Vagina (tissue), 2 donors: ENCODE data around the gene SH3RF2.

Experiments
- CTCF ChIP-seq, 3 experiments: fragments of 450-650 bp in 2 of 3; fragments of 200-600 bp in 1 of 3; sonication (generic) in 1 of 3; IDR thresholded peaks; one replicate each; pipeline ENCODE4 v1.5.1; 2017 to 2019; ENCODE audit warnings: antibody characterized with exemption in 3 of 3, mild to moderate bottlenecking in 2 of 3, moderate library complexity in 2 of 3
- POLR2A ChIP-seq, 2 donors: fragments of 450-650 bp; IDR thresholded peaks; one replicate each; pipeline ENCODE4 v1.6.1; 2017; ENCODE audit warnings: antibody characterized with exemption in 2 of 2, mild to moderate bottlenecking in 2 of 2, moderate library complexity in 2 of 2
- POLR2AphosphoS5 ChIP-seq, 2 donors: sonication (generic); formaldehyde crosslinking; IDR thresholded peaks; one replicate each; pipeline ENCODE4 v1.9.0; 2017; ENCODE audit warnings: antibody characterized with exemption in 2 of 2, mild to moderate bottlenecking in 2 of 2, low read depth in 1 of 2; ENCODE audit not compliant: insufficient read depth in 1 of 2

GRCh38 chr5:146007989-146008388, 71.6 kb downstream of the SH3RF2 start:
- TF ChIP-seq POLR2A (IDR thresholded peaks at IDR 0.05) (no peak), CTCF (IDR thresholded peaks at IDR 0.05) (no peak), POLR2AphosphoS5 (IDR thresholded peaks at IDR 0.05; ENCODE audit: insufficient read depth in 1 of 2, low read depth in 1 of 2) (no peak)
